Glomerular visceral epithelial cell (primary cell): ENCODE data around the gene NR4A1.
"Not testable (repeated sequence)": the region's sequence is repeated elsewhere in the genome, so short reads cannot be mapped to it uniquely, and the experiment has no call there.

Experiments
- DNase-seq: peaks from one replicate; pipeline ENCODE4 v3.0.0-alpha.2; 2016; ENCODE audit errors: extremely low spot score

NR4A1 gene

GRCh38 chr12:52097045-52097666 lies 45.9 kb downstream of the NR4A1 start:
- DNase-seq = no peak

GRCh38 chr12:52104431-52105089 lies 53.3 kb downstream of the NR4A1 start:
- not testable (repeated sequence) for DNase-seq
